Activated naive CD4-positive, alpha-beta T cell treated with anti-CD3 and anti-CD28 coated beads for 36 hours (primary cell): ENCODE results near the gene RHBDD1. TPM values are rescaled to one million over a fixed set of nuclear protein-coding genes. Genes with fewer than 3 reads are reported as not detected.

Experiments used
- CTCF ChIA-PET: fragments of 350-600 bp; sonication (Branson Sonifier 250); formaldehyde crosslinking; loops from one replicate; lab custom pipeline; 2021; ENCODE audit warnings: antibody characterized with exemption; lab: Charles Lee
- DNase-seq: peaks from one replicate; pipeline ENCODE4 v3.0.0-alpha.2; 2020
- H3K27ac Mint-ChIP-seq: one replicate; pipeline ENCODE4 v1.8.0; 2021; ENCODE audit warnings: mild to moderate bottlenecking, mixed read lengths
- H3K27me3 Mint-ChIP-seq: one replicate; pipeline ENCODE4 v1.8.0; 2021; ENCODE audit warnings: low read depth, mixed read lengths
- H3K36me3 Mint-ChIP-seq: one replicate; pipeline ENCODE4 v1.8.0; 2021; ENCODE audit warnings: low read depth, mixed read lengths
- H3K4me1 Mint-ChIP-seq: one replicate; pipeline ENCODE4 v1.8.0; 2021; ENCODE audit warnings: low read depth, mixed read lengths
- H3K4me3 Mint-ChIP-seq: one replicate; pipeline ENCODE4 v1.8.0; 2021; ENCODE audit warnings: mild to moderate bottlenecking, moderate library complexity, mixed read lengths
- H3K9me3 Mint-ChIP-seq: one replicate; pipeline ENCODE4 v1.8.0; 2021; ENCODE audit warnings: mixed read lengths
- intact Hi-C: fragments of 100-400 bp; cut with micrococcal nuclease; formaldehyde crosslinking; loops from one replicate; pipeline ENCODE4 v1.15.1; 2023
- total RNA-seq, 2 experiments: library from RNA; stranded (reverse); gene quantifications; one replicate each; pipeline ENCODE4 v1.2.3, GENCODE V29; 2021

Gene RHBDD1
- total RNA-seq, 2 experiments from 2014 or later, result 42.6 to 43.3 TPM

DNA sequence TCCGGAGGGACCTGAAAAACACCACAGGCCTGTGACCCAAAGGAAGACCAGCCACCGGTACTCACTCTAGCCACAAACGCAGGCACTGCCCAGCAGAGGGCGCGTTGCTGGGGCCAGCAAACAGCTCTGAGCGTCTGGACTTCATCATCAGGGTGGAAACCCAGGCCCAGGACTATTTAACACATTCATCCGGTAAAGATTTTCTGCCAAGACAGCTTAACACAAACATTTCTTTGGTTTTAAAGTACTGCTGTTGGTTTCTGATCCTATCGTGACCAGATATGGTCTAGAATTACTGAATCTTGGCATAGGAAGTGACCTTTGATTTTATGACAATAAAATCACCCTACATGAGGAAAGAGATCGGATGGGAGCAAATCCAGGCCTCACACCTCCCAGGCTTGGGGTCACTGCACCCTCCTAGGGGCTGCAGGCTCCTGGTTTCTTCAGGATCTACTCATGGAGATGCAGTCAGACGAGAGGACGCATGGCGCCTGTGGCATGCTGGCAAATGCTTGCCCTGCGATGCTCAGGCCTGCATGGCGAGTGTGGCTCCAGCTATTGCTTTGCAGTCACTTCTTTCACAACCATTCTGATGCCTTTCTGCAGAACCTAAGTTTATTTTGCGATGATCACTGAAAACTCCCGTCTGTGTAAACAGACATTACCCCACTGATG is 197.8 kb downstream of the RHBDD1 start:
- Mint-ChIP-seq H3K4me1 (no peaks in the 10 kb centered on the region), H3K36me3 (no peaks in the 10 kb centered on the region), H3K9me3 (no peaks in the 10 kb centered on the region), H3K4me3 (no peak overlapping the region), H3K27ac (no peak overlapping the region), H3K27me3 (peaks cover 18% of the 10 kb centered on the region)
- peak; percentile 36 for DNase-seq
- CTCF ChIA-PET, result interaction anchor here (0.6 to 1.3 kb wide), 6 partner anchors 9 to 638 kb away, joined by 3 to 4 read pairs (median 3); no protein-coding TSS in a partner anchor
- intact Hi-C loops, result loop anchor here (1.0 to 2.0 kb wide), 2 partner anchors 73 to 733 kb away; no protein-coding TSS in a partner anchor

DNA sequence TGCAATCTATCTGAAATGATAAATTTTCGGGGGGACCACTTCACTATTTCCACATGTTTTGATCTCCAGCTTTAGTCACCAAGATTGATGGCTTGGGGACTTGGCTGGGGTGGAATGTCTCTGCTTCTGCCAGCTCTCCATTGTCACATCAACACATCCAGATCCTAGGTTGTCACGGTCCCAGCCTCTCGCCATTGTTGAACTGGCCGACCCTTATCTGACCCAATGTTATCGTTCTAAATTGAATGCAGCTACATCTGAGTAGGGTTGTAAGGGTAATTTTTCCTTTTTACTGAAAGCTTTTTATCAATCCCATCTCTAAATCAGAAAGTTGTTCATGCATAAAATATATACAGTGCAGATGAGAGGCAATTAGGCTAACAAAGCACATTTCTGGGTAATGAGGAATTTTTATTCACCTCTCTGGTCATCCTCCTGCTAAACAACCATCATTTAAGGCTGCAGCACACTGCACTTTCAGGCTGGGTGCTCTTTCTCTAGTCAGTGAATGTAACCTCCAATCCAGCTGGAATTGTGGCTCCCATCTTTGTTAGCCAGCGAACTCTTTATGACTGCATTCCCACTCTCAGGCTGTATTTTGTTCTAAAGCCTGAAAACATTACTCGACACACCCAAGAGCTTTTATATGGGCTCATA is 200.0 kb downstream of the RHBDD1 start:
- Mint-ChIP-seq H3K36me3 (no peaks in the 10 kb centered on the region), H3K4me3 (no peak overlapping the region)

GRCh38 chr2:227036527-227036926 is 200.7 kb downstream of the RHBDD1 start:
- DNase-seq, result no peak
- Mint-ChIP-seq H3K27me3 (peaks cover 23% of the 10 kb centered on the region), H3K27ac (no peak overlapping the region), H3K4me3 (no peak overlapping the region), H3K4me1 (no peaks in the 10 kb centered on the region), H3K36me3 (no peaks in the 10 kb centered on the region), H3K9me3 (no peaks in the 10 kb centered on the region)
- CTCF ChIA-PET, result no interaction called here
- intact Hi-C loops, result no loop called here

More for the DNA sequence above, 200.0 kb downstream of the RHBDD1 start:
- intact Hi-C loops, result no loop called here
- H3K27me3 Mint-ChIP-seq, result peaks cover 23% of the 10 kb centered on the region
- CTCF ChIA-PET, result interaction anchor here (0.6 kb wide), 3 partner anchors 174 to 528 kb away, joined by 3 read pairs; no protein-coding TSS in a partner anchor
- no peaks in the 10 kb centered on the region for H3K9me3 Mint-ChIP-seq
- DNase-seq, result no peak
- no peaks in the 10 kb centered on the region for H3K4me1 Mint-ChIP-seq
- H3K27ac Mint-ChIP-seq, result no peak overlapping the region

DNA sequence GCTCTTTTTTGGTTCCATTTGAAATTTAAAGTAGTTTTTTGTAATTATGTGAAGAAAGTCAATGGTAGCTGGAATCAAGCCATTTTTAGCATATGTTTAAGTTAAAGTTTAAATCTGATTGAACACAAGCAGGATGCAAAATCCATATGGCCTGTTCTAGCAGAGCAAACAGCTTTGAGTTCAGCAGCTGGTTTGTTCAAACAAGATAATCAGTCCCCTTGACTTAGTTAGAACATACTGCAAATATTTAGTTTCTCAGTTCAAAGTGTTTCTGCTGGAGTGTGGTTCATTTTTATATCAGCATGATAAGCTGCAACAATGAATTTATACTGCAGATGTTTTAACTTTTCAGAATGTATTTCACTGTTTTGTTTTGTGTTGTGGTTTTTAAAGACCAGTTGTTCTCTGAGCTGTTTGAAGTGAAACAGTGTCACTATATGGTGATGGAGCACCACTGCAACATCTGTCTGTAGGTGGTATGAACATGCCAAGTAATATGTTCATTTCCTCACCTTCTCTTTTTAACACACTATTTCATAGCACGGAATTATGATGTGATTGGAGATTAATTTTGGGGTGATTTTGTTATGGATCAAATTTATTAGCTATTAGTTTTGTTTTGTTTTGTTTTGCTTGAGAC is 202.8 kb downstream of the RHBDD1 start:
- Mint-ChIP-seq H3K27ac (no peak overlapping the region), H3K36me3 (no peaks in the 10 kb centered on the region), H3K9me3 (no peaks in the 10 kb centered on the region), H3K4me1 (no peaks in the 10 kb centered on the region), H3K4me3 (no peak overlapping the region), H3K27me3 (peaks cover 25% of the 10 kb centered on the region)
- DNase-seq, result no peak
- CTCF ChIA-PET, result no interaction called here
- intact Hi-C loops, result no loop called here

- Mint-ChIP-seq H3K27ac (no peak overlapping the region), H3K4me1 (no peaks in the 10 kb centered on the region), H3K27me3 (peaks cover 8% of the 10 kb centered on the region), H3K36me3 (no peaks in the 10 kb centered on the region), H3K4me3 (no peak overlapping the region), H3K9me3 (no peaks in the 10 kb centered on the region)
- intact Hi-C loops, result no loop called here
- no peak for DNase-seq
- CTCF ChIA-PET, result no interaction called here
These were observed 208.1 kb downstream of the RHBDD1 start for GRCh38 chr2:227043981-227044380.

Other genes with a start within 250 kb of the RHBDD1 start
- 1 to 10 TPM; 2.6 to 2.7 TPM for gene IRS1, start 36.2 kb upstream of the RHBDD1 start, total RNA-seq